ENCODE measurements around the gene CCNL2.

DNA sequence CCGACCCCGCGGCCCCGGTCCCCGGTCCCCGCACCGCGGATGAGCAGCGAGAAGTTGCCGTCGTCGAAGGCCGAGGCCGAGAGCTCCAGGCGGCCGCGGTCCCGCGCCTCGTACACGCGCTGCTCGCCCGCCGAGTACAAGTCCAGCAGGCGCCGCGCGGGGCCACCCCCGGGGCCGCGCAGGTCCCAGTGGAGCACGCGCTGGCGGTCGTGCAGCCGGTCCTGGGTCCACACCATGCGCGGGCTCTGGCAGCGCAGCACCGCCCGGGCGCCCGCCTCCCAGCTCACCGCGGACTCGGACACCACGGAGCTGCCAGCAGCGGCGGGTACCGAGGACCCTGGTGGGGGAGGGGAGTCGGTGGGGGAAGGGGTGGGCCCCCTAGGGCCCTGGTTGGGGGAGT, 43.7 kb downstream of the CCNL2 start:
- TF ChIP-seq ZBTB21 (CRISPR knock-in tag; IDR thresholded peaks at IDR 0.05) (no peak), ZNF362 (CRISPR knock-in tag; IDR thresholded peaks at IDR 0.05; ENCODE audit: borderline replicate concordance) (no peak), ZNF775 (CRISPR knock-in tag; IDR thresholded peaks at IDR 0.05; ENCODE audit: borderline replicate concordance) (no peak), EZH2 (conservative IDR thresholded peaks at IDR 0.05; ENCODE audit: low read depth, low read length) (no peak)
